Kidney (tissue), 14 donors: Measurements from ENCODE around the gene SPRR4. TPM values are rescaled to one million over a fixed set of nuclear protein-coding genes. Genes with fewer than 3 reads are reported as not detected.

Experiments
- DNase-seq, 5 donors: peaks; one replicate each; pipeline ENCODE4 v3.0.0-alpha.2; 2013 to 2020
- FAIRE-seq: peaks from 2 replicates; lab custom pipeline; 2012; peaks lifted over from hg19 to GRCh38; lab: Jason Lieb, UNC
- H3K27ac ChIP-seq, 2 donors: one replicate each; pipeline ENCODE4 v1.7.0; 2013; ENCODE audit warnings: low read depth in 2 of 2, low read length in 2 of 2, inconsistent platforms in 1 of 2
- H3K27me3 ChIP-seq: one replicate; pipeline ENCODE4 v1.7.1; 2013; ENCODE audit warnings: low read length, inconsistent platforms; ENCODE audit not compliant: control insufficient read depth, insufficient read depth
- H3K36me3 ChIP-seq, 3 donors: one replicate each; pipeline versions ENCODE4 v1.7.0 to v1.7.1; 2013; ENCODE audit warnings: low read length in 3 of 3, control low read depth in 1 of 3, inconsistent platforms in 1 of 3; ENCODE audit not compliant: insufficient read depth in 3 of 3, control insufficient read depth in 2 of 3
- H3K4me1 ChIP-seq, 3 donors: one replicate each; pipeline versions ENCODE4 v1.7.0 to v1.7.1; 2013; ENCODE audit warnings: low read length in 3 of 3, inconsistent platforms in 1 of 3, low read depth in 1 of 3; ENCODE audit not compliant: control insufficient read depth in 2 of 3, insufficient read depth in 2 of 3
- H3K4me3 ChIP-seq, 3 donors: one replicate each; pipeline versions ENCODE4 v1.7.0 to v1.8.1; 2013; ENCODE audit warnings: low read length in 3 of 3, control low read depth in 1 of 3, inconsistent platforms in 1 of 3
- H3K9ac ChIP-seq, 3 donors: one replicate each; pipeline versions ENCODE4 v1.7.0 to v1.7.1; 2013; ENCODE audit warnings: low read length in 3 of 3, control low read depth in 1 of 3, inconsistent platforms in 1 of 3
- H3K9me3 ChIP-seq, 3 donors: one replicate each; pipeline versions ENCODE4 v1.7.0 to v1.7.1; 2013; ENCODE audit warnings: low read length in 3 of 3, control low read depth in 1 of 3, inconsistent platforms in 1 of 3; ENCODE audit not compliant: control insufficient read depth in 2 of 3, insufficient read depth in 1 of 3
- CTCF ChIP-seq: IDR thresholded peaks from 3 replicates; pipeline ENCODE4 v1.5.1; 2012; ENCODE audit warnings: mild to moderate bottlenecking, moderate library complexity, borderline replicate concordance; ENCODE audit not compliant: insufficient read depth; ENCODE audit errors: extremely low read depth
- intact Hi-C: fragments of 100-400 bp; cut with DNase I; formaldehyde crosslinking; loops from one replicate; pipeline ENCODE4 v1.11.1; 2022
- polyA plus RNA-seq: library from polyadenylated mRNA; stranded (reverse); fragments of 350-450 nt; fragmentation: Illumina TruSeq; extraction: RNeasy Lipid Tissue Mini Kit (QIAGEN cat#74804); gene quantifications from one replicate; pipeline ENCODE4 v1.2.3, GENCODE V29; 2014; ENCODE audit warnings: low read depth, low replicate concordance; ENCODE audit not compliant: insufficient read depth
- total RNA-seq: library from RNA; stranded (reverse); fragmentation: NEBNext Ultra II Directional; extraction: Animal tissue kit (Norgen Biotek cat#: 25700); gene quantifications from one replicate; pipeline ENCODE4 v1.2.1, GENCODE V29; 2021
- donor health status: control.
- donor health status: control.
- donor health status: control.
- donor health status: control.
- donor health status: control.
- donor health status: DM: yes; HTN: yes; CAD: no.
- donor health status: Normal renal cell carcinoma (clear cell type).

SPRR4 gene
- total and polyA plus RNA-seq, 2 donors from 2014 or later: not detected

- Histone ChIP-seq H3K4me1 (peaks cover 0 to 3% (median 0%) of the 10 kb centered on the region in 3 donors), H3K27ac (no peak overlapping the region), H3K4me3 (no peak overlapping the region), H3K36me3 (no peaks in the 10 kb centered on the region), H3K27me3 (no peaks in the 10 kb centered on the region), H3K9me3 (no peaks in the 10 kb centered on the region), H3K9ac (no peak overlapping the region)
- intact Hi-C loops: no loop called here
- FAIRE-seq (no peak), DNase-seq (no peak)
- TF ChIP-seq CTCF: no peak
Observed at GRCh38 chr1:152976688-152977087, 6.2 kb downstream of the SPRR4 start.

GRCh38 chr1:152977614-152978013 is 7.2 kb downstream of the SPRR4 start:
- H3K27ac ChIP-seq: no peak overlapping the region
- TF ChIP-seq CTCF: no peak
- H3K4me1 ChIP-seq: peaks cover 0 to 3% (median 0%) of the 10 kb centered on the region in 3 donors
- FAIRE-seq (no peak), DNase-seq (no peak)
- H3K9ac ChIP-seq: no peak overlapping the region
- no peak overlapping the region for H3K4me3 ChIP-seq
- intact Hi-C loops: no loop called here
- H3K36me3 ChIP-seq: no peaks in the 10 kb centered on the region
- H3K27me3 ChIP-seq: no peaks in the 10 kb centered on the region
- H3K9me3 ChIP-seq: no peaks in the 10 kb centered on the region

- Histone ChIP-seq H3K27me3 (no peaks in the 10 kb centered on the region), H3K9me3 (no peaks in the 10 kb centered on the region), H3K4me3 (no peak overlapping the region), H3K9ac (no peak overlapping the region), H3K4me1 (peaks cover 0 to 3% (median 0%) of the 10 kb centered on the region in 3 donors), H3K27ac (no peak overlapping the region), H3K36me3 (no peaks in the 10 kb centered on the region)
- DNase-seq (no peak), FAIRE-seq (no peak)
- TF ChIP-seq CTCF: no peak
- intact Hi-C loops: no loop called here
Observed at GRCh38 chr1:152980676-152981075, 10.2 kb downstream of the SPRR4 start.
